HepG2 (cell line): ENCODE measurements around the gene STK11. TPM values are rescaled to one million over a fixed set of nuclear protein-coding genes. Genes with fewer than 3 reads are reported as not detected.

Source experiments
- EEA1 ChIP-seq: sonication (generic); formaldehyde crosslinking; IDR thresholded peaks from 2 replicates; pipeline ENCODE4 v1.5.1; 2020; ENCODE audit warnings: mild to moderate bottlenecking, missing genetic modification reagents, borderline replicate concordance
- EP300 ChIP-seq, 3 experiments: sonication (generic) in 1 of 3; formaldehyde crosslinking in 1 of 3; IDR thresholded peaks; 2 replicates each; pipeline versions ENCODE4 v1.5.1 to v1.6.1; 2011 to 2020; ENCODE audit warnings: low read depth in 2 of 3, low read length in 2 of 3, borderline replicate concordance in 1 of 3, improper control_type of control experiment in 1 of 3, mild to moderate bottlenecking in 1 of 3, missing genetic modification reagents in 1 of 3, moderate library complexity in 1 of 3
- FOSL1 ChIP-seq: sonication (generic); formaldehyde crosslinking; IDR thresholded peaks from 2 replicates; pipeline ENCODE4 v1.9.0; 2021; ENCODE audit warnings: missing genetic modification reagents, borderline replicate concordance
- HOXA7 ChIP-seq: sonication (generic); formaldehyde crosslinking; IDR thresholded peaks from 2 replicates; pipeline ENCODE4 v1.8.1; 2022; ENCODE audit warnings: mild to moderate bottlenecking, missing genetic modification reagents, moderate library complexity
- MAFF ChIP-seq: IDR thresholded peaks from 2 replicates; pipeline ENCODE4 v1.6.1; 2011; ENCODE audit warnings: low read depth, low read length, improper control_type of control experiment
- PLRG1 ChIP-seq: fragments of 450-650 bp; conservative IDR thresholded peaks from 2 replicates; pipeline ENCODE4 v1.6.1; 2016
- RFX3 ChIP-seq: IDR thresholded peaks from 2 replicates; pipeline ENCODE4 v1.6.1; 2016; ENCODE audit warnings: missing biosample characterization, missing genetic modification reagents
- STAG1 ChIP-seq: sonication (generic); formaldehyde crosslinking; IDR thresholded peaks from 2 replicates; pipeline ENCODE4 v1.4.0; 2020; ENCODE audit warnings: missing genetic modification reagents
- ZBTB7B ChIP-seq: sonication (generic); formaldehyde crosslinking; IDR thresholded peaks from 2 replicates; pipeline ENCODE4 v1.4.0; 2020; ENCODE audit warnings: missing genetic modification reagents
- ZNF260 ChIP-seq: sonication (generic); formaldehyde crosslinking; IDR thresholded peaks from 2 replicates; pipeline ENCODE4 v1.4.0; 2020; ENCODE audit warnings: missing genetic modification reagents, low read depth, mild to moderate bottlenecking, borderline replicate concordance
- ZNF430 ChIP-seq: sonication (generic); formaldehyde crosslinking; IDR thresholded peaks from 2 replicates; pipeline ENCODE4 v1.9.0; 2021; ENCODE audit warnings: mild to moderate bottlenecking, missing genetic modification reagents
- ZNF615 ChIP-seq: sonication (generic); formaldehyde crosslinking; IDR thresholded peaks from 2 replicates; pipeline ENCODE4 v1.5.0; 2020; ENCODE audit warnings: mild to moderate bottlenecking, missing genetic modification reagents, borderline replicate concordance
- ZNF713 ChIP-seq: sonication (generic); formaldehyde crosslinking; IDR thresholded peaks from 2 replicates; pipeline ENCODE4 v1.4.0; 2020; ENCODE audit warnings: mild to moderate bottlenecking, missing genetic modification reagents
- ZNF737 ChIP-seq: sonication (generic); formaldehyde crosslinking; IDR thresholded peaks from 2 replicates; pipeline ENCODE4 v1.5.0; 2020; ENCODE audit warnings: missing genetic modification reagents, mild to moderate bottlenecking, borderline replicate concordance
- polyA plus RNA-seq, 8 experiments: library from polyadenylated mRNA; depleted of rRNA in 3 of 8; stranded (reverse) in 7 of 8; unstranded in 1 of 8; fragments of >200 nt; fragmentation: Illumina TruSeq in 4 of 8; extraction: Trizol in 4 of 8; gene quantifications; 2 replicates each; pipeline versions ENCODE4 v1.2.1 to v1.2.3, GENCODE V29; 2011 to 2016; ENCODE audit warnings: low read depth in 4 of 8, missing spikeins in 1 of 8, mixed read lengths in 1 of 8; ENCODE audit not compliant: insufficient read depth in 1 of 8
- total RNA-seq, 5 experiments: library from RNA; depleted of rRNA; stranded (reverse); fragments of >200 nt; fragmentation: Illumina TruSeq; extraction: Trizol; gene quantifications; 2 replicates each; pipeline ENCODE4 v1.2.3, GENCODE V29; 2016; ENCODE audit warnings: low read depth in 1 of 5
- TF ChIP-seq, protein P1 (sequence below): sonication (generic); formaldehyde crosslinking; IDR thresholded peaks from 2 replicates; pipeline ENCODE4 v1.4.0; 2020; ENCODE audit warnings: missing genetic modification reagents, borderline replicate concordance
- TF ChIP-seq, protein P2 (sequence below): IDR thresholded peaks from 2 replicates; pipeline ENCODE4 v1.6.1; 2012; ENCODE audit warnings: inconsistent platforms
- TF ChIP-seq, protein P3 (sequence below): sonication (generic); formaldehyde crosslinking; IDR thresholded peaks from 2 replicates; pipeline ENCODE4 v1.9.0; 2021; ENCODE audit warnings: missing genetic modification reagents, borderline replicate concordance
- TF ChIP-seq, protein P4 (sequence below): sonication (generic); formaldehyde crosslinking; IDR thresholded peaks from 2 replicates; pipeline ENCODE4 v1.5.0; 2020; ENCODE audit warnings: mild to moderate bottlenecking, missing genetic modification reagents, borderline replicate concordance

STK11 gene
- total and polyA plus RNA-seq, 2 of the 13 experiments (the other 11 are each of a cell fraction or from before 2014, with no cell fraction given), result 27.5 to 43.6 TPM

DNA sequence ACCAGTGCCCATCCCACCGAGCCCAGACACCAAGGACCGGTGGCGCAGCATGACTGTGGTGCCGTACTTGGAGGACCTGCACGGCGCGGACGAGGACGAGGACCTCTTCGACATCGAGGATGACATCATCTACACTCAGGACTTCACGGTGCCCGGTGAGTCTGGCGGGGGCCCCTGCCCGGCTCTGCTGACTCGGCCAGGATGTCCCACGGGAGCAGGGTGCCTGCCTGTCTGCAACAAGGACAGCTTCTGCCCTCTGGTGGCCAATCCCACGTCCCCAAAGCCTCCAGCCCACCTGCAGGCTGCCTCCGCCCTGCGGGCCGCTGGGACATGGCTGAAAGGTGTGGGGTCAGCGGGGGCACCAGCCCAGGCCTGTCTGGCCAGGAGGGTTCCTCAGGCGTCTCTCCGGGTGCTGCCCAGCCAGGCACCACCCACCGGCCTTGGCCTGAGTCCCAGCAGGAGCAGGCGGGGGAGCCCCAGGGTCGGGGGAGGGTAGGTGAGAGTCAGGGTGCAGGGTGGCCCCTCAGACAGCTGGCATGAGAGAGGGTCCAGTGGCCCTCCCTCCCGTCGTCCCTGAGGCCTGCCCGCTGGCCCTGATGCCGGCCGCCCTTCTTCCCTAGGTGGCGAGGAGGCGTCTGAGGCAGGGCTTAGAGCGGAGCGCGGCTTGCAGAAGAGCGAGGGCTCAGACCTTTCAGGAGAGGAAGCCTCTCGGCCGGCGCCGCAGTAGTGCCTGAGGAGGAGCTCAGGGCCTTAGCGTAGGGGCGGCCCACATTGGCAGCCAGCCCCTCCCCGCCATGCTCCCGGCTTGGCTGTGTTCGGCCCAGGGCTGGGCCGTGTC, 17.7 kb downstream of the STK11 start (continued):
- TF ChIP-seq, protein P1, sequence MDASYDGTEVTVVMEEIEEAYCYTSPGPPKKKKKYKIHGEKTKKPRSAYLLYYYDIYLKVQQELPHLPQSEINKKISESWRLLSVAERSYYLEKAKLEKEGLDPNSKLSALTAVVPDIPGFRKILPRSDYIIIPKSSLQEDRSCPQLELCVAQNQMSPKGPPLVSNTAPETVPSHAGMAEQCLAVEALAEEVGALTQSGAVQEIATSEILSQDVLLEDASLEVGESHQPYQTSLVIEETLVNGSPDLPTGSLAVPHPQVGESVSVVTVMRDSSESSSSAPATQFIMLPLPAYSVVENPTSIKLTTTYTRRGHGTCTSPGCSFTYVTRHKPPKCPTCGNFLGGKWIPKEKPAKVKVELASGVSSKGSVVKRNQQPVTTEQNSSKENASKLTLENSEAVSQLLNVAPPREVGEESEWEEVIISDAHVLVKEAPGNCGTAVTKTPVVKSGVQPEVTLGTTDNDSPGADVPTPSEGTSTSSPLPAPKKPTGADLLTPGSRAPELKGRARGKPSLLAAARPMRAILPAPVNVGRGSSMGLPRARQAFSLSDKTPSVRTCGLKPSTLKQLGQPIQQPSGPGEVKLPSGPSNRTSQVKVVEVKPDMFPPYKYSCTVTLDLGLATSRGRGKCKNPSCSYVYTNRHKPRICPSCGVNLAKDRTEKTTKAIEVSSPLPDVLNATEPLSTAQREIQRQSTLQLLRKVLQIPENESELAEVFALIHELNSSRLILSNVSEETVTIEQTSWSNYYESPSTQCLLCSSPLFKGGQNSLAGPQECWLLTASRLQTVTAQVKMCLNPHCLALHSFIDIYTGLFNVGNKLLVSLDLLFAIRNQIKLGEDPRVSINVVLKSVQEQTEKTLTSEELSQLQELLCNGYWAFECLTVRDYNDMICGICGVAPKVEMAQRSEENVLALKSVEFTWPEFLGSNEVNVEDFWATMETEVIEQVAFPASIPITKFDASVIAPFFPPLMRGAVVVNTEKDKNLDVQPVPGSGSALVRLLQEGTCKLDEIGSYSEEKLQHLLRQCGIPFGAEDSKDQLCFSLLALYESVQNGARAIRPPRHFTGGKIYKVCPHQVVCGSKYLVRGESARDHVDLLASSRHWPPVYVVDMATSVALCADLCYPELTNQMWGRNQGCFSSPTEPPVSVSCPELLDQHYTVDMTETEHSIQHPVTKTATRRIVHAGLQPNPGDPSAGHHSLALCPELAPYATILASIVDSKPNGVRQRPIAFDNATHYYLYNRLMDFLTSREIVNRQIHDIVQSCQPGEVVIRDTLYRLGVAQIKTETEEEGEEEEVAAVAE, result no peak
- TF ChIP-seq ZNF737 (CRISPR knock-in tag) (no peak), EP300 (IDR thresholded peaks at IDR 0.05; ENCODE audit: low read depth in 2 of 2, low read length in 2 of 2) (no peak), EP300 (CRISPR knock-in tag; IDR thresholded peaks at IDR 0.05; ENCODE audit: borderline replicate concordance) (0 out of 2 replicates have a peak, but pooled peaks have one; percentile 10), ZNF260 (CRISPR knock-in tag) (no peak), ZNF615 (CRISPR knock-in tag) (no peak), MAFF (no peak), EEA1 (CRISPR knock-in tag) (no peak), RFX3 (CRISPR knock-in tag) (no peak), ZBTB7B (0 out of 2 replicates have a peak, but pooled peaks have one; percentile 27), FOSL1 (CRISPR knock-in tag) (no peak), PLRG1 (no peak), STAG1 (peak; percentile 41), ZNF713 (no peak), HOXA7 (no peak), ZNF430 (no peak)
- TF ChIP-seq, protein P2, sequence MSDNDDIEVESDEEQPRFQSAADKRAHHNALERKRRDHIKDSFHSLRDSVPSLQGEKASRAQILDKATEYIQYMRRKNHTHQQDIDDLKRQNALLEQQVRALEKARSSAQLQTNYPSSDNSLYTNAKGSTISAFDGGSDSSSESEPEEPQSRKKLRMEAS, result no peak
- TF ChIP-seq, protein P3, sequence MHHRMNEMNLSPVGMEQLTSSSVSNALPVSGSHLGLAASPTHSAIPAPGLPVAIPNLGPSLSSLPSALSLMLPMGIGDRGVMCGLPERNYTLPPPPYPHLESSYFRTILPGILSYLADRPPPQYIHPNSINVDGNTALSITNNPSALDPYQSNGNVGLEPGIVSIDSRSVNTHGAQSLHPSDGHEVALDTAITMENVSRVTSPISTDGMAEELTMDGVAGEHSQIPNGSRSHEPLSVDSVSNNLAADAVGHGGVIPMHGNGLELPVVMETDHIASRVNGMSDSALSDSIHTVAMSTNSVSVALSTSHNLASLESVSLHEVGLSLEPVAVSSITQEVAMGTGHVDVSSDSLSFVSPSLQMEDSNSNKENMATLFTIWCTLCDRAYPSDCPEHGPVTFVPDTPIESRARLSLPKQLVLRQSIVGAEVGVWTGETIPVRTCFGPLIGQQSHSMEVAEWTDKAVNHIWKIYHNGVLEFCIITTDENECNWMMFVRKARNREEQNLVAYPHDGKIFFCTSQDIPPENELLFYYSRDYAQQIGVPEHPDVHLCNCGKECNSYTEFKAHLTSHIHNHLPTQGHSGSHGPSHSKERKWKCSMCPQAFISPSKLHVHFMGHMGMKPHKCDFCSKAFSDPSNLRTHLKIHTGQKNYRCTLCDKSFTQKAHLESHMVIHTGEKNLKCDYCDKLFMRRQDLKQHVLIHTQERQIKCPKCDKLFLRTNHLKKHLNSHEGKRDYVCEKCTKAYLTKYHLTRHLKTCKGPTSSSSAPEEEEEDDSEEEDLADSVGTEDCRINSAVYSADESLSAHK (CRISPR knock-in tag), result no peak
- TF ChIP-seq, protein P4, sequence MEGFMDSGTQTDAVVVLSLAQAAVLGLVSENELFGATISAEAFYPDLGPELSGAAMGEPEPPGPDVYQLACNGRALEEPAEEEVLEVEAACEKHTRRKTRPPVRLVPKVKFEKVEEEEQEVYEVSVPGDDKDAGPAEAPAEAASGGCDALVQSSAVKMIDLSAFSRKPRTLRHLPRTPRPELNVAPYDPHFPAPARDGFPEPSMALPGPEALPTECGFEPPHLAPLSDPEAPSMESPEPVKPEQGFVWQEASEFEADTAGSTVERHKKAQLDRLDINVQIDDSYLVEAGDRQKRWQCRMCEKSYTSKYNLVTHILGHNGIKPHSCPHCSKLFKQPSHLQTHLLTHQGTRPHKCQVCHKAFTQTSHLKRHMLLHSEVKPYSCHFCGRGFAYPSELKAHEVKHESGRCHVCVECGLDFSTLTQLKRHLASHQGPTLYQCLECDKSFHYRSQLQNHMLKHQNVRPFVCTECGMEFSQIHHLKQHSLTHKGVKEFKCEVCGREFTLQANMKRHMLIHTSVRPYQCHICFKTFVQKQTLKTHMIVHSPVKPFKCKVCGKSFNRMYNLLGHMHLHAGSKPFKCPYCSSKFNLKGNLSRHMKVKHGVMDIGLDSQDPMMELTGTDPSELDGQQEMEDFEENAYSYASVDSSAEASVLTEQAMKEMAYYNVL, result no peak
